Gastrocnemius medialis (tissue), 4 donors: ENCODE measurements around the gene TMEM74B.

ENCODE experiments used
- CTCF ChIP-seq, 5 experiments: fragments of 450-650 bp in 3 of 5; fragments of 200-600 bp in 2 of 5; sonication (generic) in 2 of 5; IDR thresholded peaks in 4 of 5; conservative IDR thresholded peaks in 1 of 5; 1 replicate in 4 of 5; 2 replicates in 1 of 5; pipeline ENCODE4 v1.5.1; 2016 to 2019; ENCODE audit warnings: antibody characterized with exemption in 5 of 5, mild to moderate bottlenecking in 3 of 5, moderate library complexity in 3 of 5
- POLR2A ChIP-seq, 2 donors: fragments of 450-650 bp; IDR thresholded peaks; one replicate each; pipeline ENCODE4 v1.6.1; 2017; ENCODE audit warnings: antibody characterized with exemption in 2 of 2, mild to moderate bottlenecking in 2 of 2, moderate library complexity in 2 of 2

- TF ChIP-seq CTCF (IDR thresholded peaks at IDR 0.05 in 4 of 5, conservative IDR thresholded peaks at IDR 0.05 in 1 of 5): no peak
- TF ChIP-seq POLR2A (IDR thresholded peaks at IDR 0.05): no peak
These were observed 47.5 kb downstream of the TMEM74B start for GRCh38 chr20:1137236-1137635.
